Superior temporal gyrus (tissue), 1 donor: ENCODE data around the gene POLR3GL.
"Not testable (repeated sequence)": the region's sequence is repeated elsewhere in the genome, so short reads cannot be mapped to it uniquely, and the experiment has no call there.

Experiments
- DNase-seq: peaks from one replicate; pipeline ENCODE4 v3.0.0-alpha.2; 2016; ENCODE audit errors: extremely low spot score

The POLR3GL gene

DNA sequence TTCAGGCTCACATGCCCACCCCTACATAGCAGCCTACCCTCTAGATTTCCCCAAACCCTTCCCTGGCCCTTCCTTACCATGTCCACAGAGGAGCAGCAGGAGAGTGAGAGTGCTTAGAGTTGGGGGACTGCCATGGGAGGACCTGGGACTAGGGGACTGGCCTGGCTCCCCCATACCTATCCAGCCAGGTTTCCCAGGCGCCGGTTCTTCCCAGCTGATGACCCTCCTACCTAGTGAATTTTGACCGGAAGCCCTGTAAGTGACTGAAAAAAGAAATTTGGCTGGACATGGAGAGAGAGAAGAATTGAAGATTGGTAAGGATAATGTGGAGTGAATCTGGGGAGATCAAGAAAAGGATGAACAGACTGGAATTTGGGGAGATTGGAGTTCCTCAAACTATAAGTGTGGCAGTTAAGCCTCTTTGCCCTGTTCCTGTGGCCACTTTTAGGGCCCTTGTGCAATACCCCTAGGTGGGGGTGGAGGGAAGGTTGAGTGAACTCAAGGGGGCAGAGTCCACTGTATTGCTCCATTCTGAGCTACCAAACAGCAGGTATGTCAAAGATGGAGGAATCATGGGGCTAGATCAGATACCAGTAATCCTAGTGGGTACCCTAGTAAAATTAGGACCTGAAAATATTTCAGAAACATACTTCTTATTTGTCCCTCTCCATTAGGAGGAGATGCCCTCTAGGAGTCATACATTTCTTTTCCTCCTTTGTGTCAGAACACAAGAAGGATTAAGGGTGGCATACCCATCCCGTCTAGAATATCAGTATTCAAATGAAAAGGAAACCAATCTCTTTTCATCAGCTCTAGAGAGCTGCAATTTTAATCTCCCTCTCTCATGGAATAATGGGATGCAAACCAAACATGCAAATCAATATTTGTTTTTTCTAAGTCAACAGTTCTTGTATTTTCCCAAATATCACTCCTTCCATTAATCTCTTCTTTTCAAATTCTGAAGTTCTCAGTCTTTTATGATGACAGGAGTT lies 55.9 kb downstream of the POLR3GL start:
- DNase-seq: no peak

DNA sequence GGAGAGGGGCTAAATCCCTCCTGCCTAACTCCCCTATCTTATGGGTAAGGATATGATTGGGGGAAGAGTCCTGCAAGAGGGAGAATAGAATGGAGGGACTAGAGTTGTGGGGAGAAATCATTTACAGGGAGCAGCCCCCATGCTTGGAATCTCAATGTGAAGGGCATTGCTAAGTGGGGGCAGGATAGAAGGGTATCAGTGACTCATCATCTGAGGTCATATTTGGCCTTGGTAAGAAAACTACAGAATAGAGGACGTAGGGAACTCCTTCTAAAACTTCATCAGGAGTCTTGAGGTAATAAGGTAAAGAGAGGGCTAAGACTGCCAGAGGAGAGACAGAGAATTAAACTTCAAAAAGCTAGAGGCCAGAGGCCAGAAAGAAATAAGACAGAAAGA lies 56.6 kb downstream of the POLR3GL start:
- DNase-seq: no peak

DNA sequence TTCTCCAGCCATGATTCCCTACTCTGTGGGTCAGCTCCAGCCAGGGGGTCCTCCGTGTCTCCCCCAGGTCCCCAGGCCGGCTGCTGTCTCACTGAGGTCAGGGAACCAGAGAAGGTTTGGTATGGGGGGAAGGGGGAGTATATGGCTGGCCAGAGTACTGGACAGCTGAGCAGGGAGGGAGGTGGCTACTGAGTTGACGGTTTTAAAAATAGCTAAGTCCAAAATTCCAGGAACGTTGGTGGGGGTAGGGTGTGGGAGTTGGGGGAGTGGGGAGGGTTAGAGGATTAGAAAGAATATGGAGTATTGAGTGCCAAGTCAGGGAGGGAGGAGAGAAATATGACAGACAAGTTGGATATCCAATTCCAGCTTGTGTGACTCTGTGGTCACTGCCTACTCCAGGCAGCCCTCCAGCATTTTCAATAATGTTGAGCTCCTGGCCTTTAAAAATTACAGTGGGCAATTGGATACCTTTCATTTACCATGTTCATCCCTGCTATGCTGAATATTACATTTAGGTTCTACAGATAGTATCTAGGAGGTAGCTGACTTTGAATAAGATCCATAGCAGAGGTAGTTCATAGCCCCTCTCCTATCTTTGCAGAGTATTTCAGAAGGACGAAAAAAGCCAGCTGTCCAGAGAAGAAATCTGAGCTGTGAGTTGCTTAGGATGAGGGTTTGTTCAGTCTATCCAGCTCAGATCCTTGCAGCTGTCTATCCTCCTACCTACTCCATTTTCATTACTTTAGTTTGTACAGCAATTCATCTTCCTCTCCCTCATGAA lies 57.3 kb downstream of the POLR3GL start, which contains the start of gene HJV:
Gene HJV, minus strand, starts transcription at position 114 of the 781 bp plus-strand sequence. CDS start 1,504 bp downstream, outside the sequence.
- no peak for DNase-seq

DNA sequence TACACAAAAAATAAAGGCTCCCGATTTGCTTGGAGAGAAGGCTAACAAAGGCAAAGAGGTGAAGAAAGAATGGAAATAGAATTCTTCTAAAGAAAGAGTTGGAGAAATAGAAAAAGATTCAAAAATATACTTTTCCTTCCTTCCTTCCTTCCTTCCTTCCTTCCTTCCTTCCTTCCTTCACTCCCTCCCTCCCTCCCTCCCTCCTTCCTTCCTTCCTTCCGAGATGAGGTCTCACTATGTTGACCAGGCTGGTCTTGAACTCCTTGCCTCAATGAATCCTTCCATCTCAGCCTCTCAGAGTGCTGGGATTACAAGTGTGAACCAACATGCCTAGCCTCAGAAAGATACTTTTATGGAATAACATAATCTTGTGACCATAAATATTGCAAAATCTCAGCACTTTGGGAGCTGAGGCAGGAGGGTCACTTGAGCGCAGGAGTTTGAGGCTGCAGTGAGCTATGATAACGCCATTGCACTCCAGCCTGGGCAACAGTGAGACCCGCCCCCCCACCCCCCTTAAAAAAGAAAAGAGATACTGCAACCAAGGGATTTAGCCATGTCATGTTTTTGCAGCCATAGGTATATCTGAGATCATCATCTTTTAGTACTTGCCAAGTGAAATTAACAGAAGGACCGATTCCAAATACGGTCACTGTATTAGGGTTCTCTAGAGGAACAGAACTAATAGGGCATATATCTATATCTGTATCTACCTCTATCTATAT lies 58.1 kb downstream of the POLR3GL start:
- no peak for DNase-seq

DNA sequence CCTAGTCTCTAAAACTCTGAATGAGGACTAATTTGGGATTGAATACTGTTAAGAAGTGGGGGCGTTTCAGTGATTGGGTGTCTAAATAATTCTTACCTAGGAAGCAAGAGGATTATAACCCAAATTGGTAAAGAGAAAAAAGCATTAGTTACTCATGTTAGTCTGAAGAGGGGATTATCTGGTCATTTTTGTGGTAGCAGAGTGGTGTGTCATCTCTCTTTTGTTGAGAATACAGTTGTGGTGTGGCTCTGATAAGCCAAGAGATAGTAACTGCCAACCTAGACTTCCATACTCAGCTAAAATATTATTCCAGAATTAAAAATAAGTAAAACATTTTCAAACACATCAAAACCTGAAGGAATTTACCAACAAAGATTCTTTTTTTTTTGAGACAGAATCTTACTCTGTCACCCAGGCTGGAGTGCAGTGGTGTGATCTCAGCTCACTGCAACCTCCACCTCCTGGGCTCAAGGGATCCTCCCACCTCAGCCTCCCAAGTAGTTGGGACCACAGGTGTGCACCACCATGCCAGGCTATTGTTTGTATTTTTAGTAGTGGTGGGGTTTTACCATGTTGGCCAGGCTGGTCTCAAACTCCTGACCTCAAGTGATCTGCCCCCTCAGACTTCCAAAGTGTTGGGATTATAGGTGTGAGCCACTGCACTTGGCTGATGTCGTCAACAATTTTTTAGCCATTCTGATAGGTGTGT lies 61.5 kb downstream of the POLR3GL start:
- DNase-seq: not testable (repeated sequence)

DNA sequence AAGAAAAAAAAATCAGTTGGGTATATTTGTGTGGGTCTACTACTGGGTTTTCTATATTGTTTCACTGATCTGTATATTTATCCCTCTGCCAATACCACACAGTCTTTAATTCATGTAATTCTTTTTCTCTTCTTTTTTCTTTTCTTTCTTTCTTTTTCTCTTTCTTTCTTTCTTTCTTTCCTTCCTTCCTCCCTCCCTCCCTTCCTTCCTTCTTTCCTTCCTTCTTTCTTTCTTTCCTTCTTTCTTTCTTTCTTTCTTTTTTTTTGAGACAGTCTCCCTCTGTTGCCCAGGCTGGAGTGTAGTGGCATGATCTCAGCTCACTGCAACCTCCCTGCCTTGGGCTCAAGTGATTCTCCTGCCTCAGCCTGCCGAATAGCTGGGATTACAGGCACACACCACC lies 62.2 kb downstream of the POLR3GL start:
- DNase-seq: not testable (repeated sequence)
